Ascending aorta (tissue), 2 donors: ENCODE measurements around the gene PPP2R1B. TPM values are rescaled to one million over a fixed set of nuclear protein-coding genes. Genes with fewer than 3 reads are reported as not detected.

Experiments used
- DNase-seq, 2 donors: peaks; one replicate each; pipeline ENCODE4 v3.0.0-alpha.2; 2019; ENCODE audit warnings: low spot score in 2 of 2
- H3K27ac ChIP-seq, 2 donors: fragments of 200-600 bp; sonication (generic); one replicate each; pipeline ENCODE4 v1.5.1; 2016 to 2017; ENCODE audit warnings: mild to moderate bottlenecking in 1 of 2
- H3K27me3 ChIP-seq: fragments of 200-600 bp; sonication (generic); one replicate; pipeline ENCODE4 v1.5.1; 2017
- H3K36me3 ChIP-seq, 2 donors: fragments of 200-600 bp; sonication (generic); one replicate each; pipeline ENCODE4 v1.5.1; 2016
- H3K4me1 ChIP-seq, 2 donors: fragments of 200-600 bp; sonication (generic); one replicate each; pipeline ENCODE4 v1.5.1; 2016 to 2017; ENCODE audit warnings: mild to moderate bottlenecking in 1 of 2
- H3K4me3 ChIP-seq, 2 donors: fragments of 200-600 bp; sonication (generic); one replicate each; pipeline ENCODE4 v1.5.1; 2016 to 2017; ENCODE audit warnings: mild to moderate bottlenecking in 1 of 2
- H3K9me3 ChIP-seq, 2 donors: fragments of 200-600 bp; sonication (generic); one replicate each; pipeline ENCODE4 v1.5.1; 2016
- intact Hi-C: fragments of 100-400 bp; cut with DNase I; formaldehyde crosslinking; loops from one replicate; pipeline ENCODE4 v1.15.1; 2023
- total RNA-seq: library from RNA; depleted of rRNA; stranded (reverse); fragments of >200 nt; gene quantifications from one replicate; pipeline ENCODE4 v1.1.0, GENCODE V29; 2016
- TF ChIP-seq, protein P1 (sequence below), 3 experiments: fragments of 200-600 bp in 2 of 3; fragments of 450-650 bp in 1 of 3; sonication (generic) in 2 of 3; IDR thresholded peaks; one replicate each; pipeline ENCODE4 v1.5.1; 2016 to 2019; ENCODE audit warnings: antibody characterized with exemption in 3 of 3, mild to moderate bottlenecking in 1 of 3, moderate library complexity in 1 of 3

Gene PPP2R1B
- total RNA-seq, 1 donor from 2014 or later, result 7.7 TPM

GRCh38 chr11:111797145-111797581 lies 31.0 kb upstream of the PPP2R1B start:
- H3K27me3 ChIP-seq, result no peaks in the 10 kb centered on the region
- H3K36me3 ChIP-seq, result peaks cover 3 to 8% of the 10 kb centered on the region in 2 donors
- H3K27ac ChIP-seq, result no peak overlapping the region
- no peaks in the 10 kb centered on the region for H3K9me3 ChIP-seq
- no peaks in the 10 kb centered on the region for H3K4me1 ChIP-seq
- intact Hi-C loops, result no loop called here
- TF ChIP-seq, protein P1, sequence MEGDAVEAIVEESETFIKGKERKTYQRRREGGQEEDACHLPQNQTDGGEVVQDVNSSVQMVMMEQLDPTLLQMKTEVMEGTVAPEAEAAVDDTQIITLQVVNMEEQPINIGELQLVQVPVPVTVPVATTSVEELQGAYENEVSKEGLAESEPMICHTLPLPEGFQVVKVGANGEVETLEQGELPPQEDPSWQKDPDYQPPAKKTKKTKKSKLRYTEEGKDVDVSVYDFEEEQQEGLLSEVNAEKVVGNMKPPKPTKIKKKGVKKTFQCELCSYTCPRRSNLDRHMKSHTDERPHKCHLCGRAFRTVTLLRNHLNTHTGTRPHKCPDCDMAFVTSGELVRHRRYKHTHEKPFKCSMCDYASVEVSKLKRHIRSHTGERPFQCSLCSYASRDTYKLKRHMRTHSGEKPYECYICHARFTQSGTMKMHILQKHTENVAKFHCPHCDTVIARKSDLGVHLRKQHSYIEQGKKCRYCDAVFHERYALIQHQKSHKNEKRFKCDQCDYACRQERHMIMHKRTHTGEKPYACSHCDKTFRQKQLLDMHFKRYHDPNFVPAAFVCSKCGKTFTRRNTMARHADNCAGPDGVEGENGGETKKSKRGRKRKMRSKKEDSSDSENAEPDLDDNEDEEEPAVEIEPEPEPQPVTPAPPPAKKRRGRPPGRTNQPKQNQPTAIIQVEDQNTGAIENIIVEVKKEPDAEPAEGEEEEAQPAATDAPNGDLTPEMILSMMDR (IDR thresholded peaks at IDR 0.05), result no peak
- DNase-seq, result no peak
- no peak overlapping the region for H3K4me3 ChIP-seq

DNA sequence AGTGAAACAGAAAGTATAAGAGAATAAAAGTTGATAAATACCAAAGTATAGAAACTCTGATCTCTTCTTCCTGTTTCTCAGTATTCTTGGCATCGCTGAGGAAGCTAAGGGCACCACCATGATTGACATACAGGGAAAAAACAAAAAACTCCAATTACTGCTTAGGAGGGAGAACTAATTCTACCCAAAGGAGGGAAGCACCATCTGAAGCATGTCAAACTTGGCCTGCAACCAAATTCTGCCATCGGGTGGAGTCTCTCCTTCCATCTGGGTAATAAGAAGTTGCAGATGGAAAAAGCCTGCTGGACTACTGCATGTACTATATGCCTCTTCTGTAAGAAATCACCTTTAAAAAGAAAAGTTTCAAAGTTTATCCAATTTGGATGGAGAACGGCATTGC lies 30.5 kb upstream of the PPP2R1B start:
- no peak for DNase-seq
- no peak overlapping the region for H3K27ac ChIP-seq
- intact Hi-C loops, result no loop called here

GRCh38 chr11:111795334-111795985 lies 29.3 kb upstream of the PPP2R1B start:
- Histone ChIP-seq H3K27ac (no peak overlapping the region), H3K4me3 (no peak overlapping the region), H3K9me3 (no peaks in the 10 kb centered on the region), H3K36me3 (peaks cover 0 to 8% of the 10 kb centered on the region in 2 donors), H3K4me1 (no peaks in the 10 kb centered on the region), H3K27me3 (no peaks in the 10 kb centered on the region)
- TF ChIP-seq, protein P1 (IDR thresholded peaks at IDR 0.05), result no peak
- no peak for DNase-seq
- intact Hi-C loops, result no loop called here

More for the DNA sequence above, 30.5 kb upstream of the PPP2R1B start:
- H3K27me3 ChIP-seq, result no peaks in the 10 kb centered on the region
- no peak overlapping the region for H3K4me3 ChIP-seq
- H3K4me1 ChIP-seq, result no peaks in the 10 kb centered on the region
- H3K36me3 ChIP-seq, result peaks cover 0 to 8% of the 10 kb centered on the region in 2 donors
- no peaks in the 10 kb centered on the region for H3K9me3 ChIP-seq
- TF ChIP-seq, protein P1 (IDR thresholded peaks at IDR 0.05), result no peak

DNA sequence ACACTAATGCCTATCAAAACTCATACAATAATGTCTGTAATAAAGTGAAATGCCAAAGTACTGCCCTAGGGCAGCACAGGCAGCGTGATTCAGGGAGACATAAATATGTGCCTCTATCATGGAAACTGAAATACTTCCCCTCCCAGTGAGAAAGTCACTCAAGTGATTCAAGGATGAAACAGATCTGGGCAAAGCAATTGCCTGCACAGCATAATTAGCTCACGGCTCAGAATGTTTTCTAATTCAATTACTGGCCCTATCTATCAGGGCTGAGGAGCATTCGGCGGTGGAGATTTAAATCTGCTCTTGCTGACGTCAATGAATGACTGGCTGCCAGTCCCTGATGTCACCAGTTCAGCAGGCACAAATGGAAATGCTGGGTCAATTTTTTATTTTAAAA lies 27.7 kb upstream of the PPP2R1B start:
- intact Hi-C loops, result no loop called here
- Histone ChIP-seq H3K36me3 (peaks cover 0 to 8% of the 10 kb centered on the region in 2 donors), H3K27ac (no peak overlapping the region), H3K4me3 (no peak overlapping the region), H3K4me1 (no peaks in the 10 kb centered on the region), H3K27me3 (no peaks in the 10 kb centered on the region), H3K9me3 (no peaks in the 10 kb centered on the region)
- DNase-seq, result no peak
- TF ChIP-seq, protein P1 (IDR thresholded peaks at IDR 0.05), result no peak

GRCh38 chr11:111792955-111793500 lies 26.8 kb upstream of the PPP2R1B start:
- Histone ChIP-seq H3K36me3 (peaks cover 0 to 7% of the 10 kb centered on the region in 2 donors), H3K27ac (no peak overlapping the region), H3K4me1 (no peaks in the 10 kb centered on the region), H3K4me3 (no peak overlapping the region), H3K27me3 (no peaks in the 10 kb centered on the region), H3K9me3 (no peaks in the 10 kb centered on the region)
- no peak for DNase-seq
- TF ChIP-seq, protein P1 (IDR thresholded peaks at IDR 0.05), result no peak
- intact Hi-C loops, result no loop called here
